GM19043 (cell line): Measurements from ENCODE around the gene TMEM231.
"Not testable (repeated sequence)": the region's sequence is repeated elsewhere in the genome, so short reads cannot be mapped to it uniquely, and the experiment has no call there.

ENCODE experiments used
- ATAC-seq: cut with Tn5 transposase; IDR thresholded peaks from one replicate; pipeline ENCODE4 v1.9.1; 2021; ENCODE audit warnings: low read depth; ENCODE audit not compliant: unreplicated experiment

Gene TMEM231, protein sequence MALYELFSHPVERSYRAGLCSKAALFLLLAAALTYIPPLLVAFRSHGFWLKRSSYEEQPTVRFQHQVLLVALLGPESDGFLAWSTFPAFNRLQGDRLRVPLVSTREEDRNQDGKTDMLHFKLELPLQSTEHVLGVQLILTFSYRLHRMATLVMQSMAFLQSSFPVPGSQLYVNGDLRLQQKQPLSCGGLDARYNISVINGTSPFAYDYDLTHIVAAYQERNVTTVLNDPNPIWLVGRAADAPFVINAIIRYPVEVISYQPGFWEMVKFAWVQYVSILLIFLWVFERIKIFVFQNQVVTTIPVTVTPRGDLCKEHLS

DNA sequence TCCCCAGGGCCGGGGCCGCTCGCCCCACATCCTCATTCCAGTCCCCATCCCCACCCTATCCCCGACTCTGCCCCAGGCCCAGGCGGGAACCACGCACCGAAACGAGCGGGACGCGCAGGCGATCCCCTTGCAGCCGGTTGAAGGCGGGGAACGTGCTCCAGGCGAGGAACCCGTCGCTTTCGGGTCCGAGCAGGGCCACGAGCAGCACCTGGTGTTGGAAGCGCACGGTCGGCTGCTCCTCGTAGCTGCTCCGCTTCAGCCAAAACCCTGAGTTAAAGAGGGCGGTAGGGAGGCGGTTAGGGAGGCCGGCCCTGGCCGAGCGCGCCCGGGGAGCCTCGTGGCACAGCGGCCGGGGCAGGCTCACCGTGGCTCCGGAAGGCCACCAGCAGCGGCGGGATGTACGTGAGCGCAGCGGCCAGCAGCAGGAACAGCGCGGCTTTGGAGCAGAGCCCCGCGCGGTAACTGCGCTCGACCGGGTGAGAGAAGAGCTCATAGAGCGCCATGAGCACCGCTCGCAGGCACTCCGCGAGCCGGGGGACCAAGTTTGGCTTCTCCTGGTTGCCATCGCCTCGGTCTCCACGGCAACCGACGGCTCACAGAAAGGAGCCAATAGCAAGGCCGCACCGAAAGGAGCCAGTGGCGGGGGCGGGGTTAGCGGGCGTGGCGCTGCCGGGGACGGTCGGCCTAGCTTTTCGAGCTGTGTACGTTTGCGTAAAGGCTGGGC is at the start of gene TMEM231:
Gene TMEM231, minus strand, starts transcription at position 546 of the 724 bp plus-strand sequence. Its CDS starts 43 bp downstream, at position 503.
- peak; percentile 95 for ATAC-seq

DNA sequence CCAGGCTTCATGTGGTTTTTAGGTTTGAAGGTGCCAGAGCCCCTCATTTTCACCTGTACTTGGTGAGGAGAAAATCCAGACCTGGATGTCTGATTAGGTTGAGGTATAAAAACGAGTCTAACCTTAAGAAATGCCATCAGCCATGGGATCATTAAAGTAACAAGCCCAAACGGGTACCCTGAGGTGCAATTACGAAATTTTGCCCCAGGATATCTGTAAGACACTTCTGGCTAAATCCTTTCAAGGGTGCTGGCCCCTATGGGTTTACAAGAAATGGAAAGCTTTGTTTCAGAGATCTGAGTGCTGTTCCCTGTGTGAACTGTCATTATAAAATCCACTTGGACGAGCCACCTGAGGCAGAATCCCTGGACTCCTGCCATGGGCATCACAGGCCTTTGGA is 47.2 kb upstream of the TMEM231 start:
- no peak for ATAC-seq

- no peak for ATAC-seq
Measured at GRCh38 chr16:75599452-75600277, 43.6 kb upstream of the TMEM231 start.

- no peak for ATAC-seq
Measured at GRCh38 chr16:75593825-75594820, 38.1 kb upstream of the TMEM231 start.

DNA sequence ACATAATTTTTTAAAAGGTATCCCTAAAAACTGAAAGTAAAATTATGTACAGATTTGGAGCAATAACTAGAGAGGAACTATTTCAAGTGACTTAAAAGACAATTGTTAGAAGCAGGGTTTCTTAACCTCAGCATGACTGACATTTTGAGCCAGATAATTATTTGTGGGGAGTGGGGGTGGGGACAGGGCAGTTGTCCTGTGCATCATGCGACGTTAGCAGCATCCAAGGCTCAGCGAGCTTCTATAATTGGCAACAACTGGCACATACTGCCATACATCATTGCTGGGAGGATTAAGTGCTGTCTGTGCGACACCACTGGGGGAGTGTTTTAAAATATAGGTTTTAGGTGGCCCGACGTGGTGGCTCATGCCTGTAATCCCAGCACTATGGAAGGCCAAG is 37.3 kb upstream of the TMEM231 start:
- no peak for ATAC-seq

GRCh38 chr16:75591927-75592326 is 35.9 kb upstream of the TMEM231 start:
- ATAC-seq, result not testable (repeated sequence)

GRCh38 chr16:75590920-75591843 is 35.1 kb upstream of the TMEM231 start:
- no peak for ATAC-seq

DNA sequence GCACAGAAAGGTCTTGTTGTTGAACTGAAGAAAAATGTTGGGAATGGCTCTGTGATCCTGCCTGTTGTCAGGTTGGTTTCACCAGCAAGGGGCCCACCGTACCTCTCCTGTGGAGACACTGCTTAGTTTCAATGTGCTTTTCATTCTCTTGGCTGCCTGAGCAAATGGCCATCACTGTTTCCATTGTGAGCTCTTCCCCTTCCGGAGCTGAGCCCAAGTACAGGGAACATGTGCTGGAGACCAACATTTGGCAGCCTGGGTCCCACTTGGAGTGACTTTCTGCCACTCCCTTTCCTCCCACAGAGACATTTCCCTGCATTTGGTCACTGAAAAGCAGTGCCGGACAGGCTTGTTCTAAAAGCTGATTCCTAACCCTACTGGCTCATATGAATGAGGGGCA is 33.3 kb upstream of the TMEM231 start:
- no peak for ATAC-seq

DNA sequence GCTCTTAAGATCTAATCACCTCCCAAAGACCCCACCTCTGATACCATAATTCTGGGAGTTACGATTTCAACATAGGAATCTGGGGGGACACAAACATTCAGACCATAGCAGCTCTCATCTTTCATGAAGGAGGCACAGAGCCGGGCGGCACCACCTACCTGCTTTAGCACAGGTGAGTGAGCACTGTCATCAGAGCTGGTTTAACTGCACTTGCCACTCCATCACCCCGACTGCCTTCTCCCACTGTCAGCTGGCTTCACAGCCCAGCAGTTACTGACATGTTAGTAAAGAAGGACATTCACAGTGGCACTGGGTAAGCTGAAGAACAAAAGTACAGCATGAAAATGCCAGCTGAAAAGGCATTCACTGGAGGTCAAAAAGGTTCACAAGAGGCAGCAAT is 32.7 kb upstream of the TMEM231 start:
- ATAC-seq, result no peak

DNA sequence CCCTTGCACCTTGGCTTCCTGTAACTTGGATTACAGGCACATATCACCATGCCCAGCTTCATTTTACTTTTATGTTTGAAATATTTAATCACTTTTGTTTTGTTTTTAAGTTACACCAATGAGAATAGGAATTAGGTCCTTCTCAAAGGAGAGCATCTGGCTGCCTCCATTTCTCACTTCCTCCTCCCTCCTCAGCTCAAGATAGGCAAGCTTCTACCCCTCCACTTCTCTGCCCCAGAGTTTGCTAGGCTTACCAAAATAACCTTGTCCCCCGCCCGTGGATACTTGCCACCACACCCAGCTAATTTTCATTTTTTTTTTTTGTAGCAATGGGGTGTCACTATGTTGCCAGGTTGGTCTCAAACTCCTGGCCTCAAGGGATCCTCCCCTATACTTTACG is 28.1 kb upstream of the TMEM231 start:
- peak; percentile 71 for ATAC-seq

DNA sequence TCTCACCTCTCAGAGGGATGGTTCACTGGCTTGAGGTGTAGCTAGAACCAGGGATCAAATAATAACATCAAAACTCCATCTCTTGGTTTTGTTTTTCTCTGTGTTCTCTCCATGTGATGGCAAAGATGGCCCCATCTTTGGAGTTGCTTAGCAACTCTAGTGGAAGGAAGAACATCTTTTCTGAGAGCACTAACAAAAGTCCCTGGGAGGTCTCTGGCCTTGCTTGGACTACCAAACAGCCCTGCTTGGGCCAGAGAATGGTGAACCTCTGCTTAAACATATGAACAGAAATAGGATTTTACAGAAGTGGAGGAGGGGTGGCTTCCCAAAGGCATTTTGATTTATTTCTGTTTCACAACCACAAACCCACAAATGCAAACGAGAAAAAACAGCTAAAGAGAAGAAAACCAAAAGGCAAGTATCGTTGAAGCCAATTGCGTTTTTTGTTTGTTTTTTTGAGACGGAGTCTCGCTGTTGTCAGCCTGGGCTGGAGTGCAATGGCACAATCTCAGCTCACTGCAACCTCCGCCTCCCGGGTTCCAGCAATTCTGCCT is 23.3 kb upstream of the TMEM231 start:
- no peak for ATAC-seq

DNA sequence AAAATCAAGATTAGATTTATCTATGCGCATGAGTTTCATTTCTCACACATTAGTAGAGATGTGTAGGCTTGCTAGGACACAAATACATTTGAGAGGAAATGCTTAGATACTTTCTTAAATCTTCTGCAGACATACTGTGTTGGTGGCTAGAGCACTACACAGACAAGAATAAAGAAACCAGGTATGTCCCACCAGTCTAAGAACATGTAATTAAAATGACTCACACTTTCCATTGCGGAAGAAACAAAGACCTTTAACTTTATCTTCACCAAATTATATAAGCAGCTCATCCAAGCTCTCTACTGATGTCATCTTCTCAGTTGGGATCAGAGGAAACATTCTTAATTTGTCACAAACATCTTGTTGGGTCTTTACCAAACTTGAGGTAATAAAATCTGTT is 22.7 kb upstream of the TMEM231 start:
- ATAC-seq, result no peak

DNA sequence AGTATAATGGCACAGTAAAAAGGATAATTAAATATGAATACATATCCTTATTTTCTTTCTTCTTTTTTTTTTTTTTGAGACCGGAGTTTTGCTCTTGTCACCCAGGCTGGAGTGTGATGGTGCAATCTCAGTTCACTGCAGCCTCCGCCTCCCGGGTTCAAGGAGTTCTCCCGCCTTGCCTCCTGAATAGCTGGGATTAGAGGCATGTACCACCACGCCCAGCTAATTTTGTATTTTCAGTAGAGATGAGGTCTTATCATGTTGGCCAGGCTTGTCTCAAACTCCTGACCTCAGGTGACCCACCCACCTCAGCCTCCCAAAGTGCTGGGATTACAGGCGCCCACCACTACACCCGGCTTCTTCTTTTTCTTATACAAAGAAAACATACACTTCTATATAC is 22.2 kb upstream of the TMEM231 start:
- ATAC-seq, result no peak

DNA sequence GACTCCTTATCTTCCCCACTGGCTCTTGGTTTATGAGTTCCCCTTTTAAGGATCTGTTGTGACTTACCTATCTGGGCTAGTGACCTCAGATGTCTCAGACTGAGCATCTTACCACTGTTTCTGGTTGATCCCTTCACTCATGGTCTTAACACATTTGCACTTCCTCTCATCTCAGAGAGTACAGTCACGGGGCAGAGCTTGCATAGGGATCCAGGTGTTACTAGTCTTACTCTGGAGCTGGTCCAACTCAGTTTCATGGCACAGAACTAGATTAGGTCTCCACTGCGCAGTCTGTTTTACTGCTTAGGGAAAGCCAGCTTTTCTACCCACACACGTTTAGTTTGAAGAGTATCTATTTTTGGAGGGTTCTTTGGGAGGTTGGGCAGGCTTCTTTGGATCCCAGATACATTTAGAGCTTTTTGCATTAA is 20.3 kb upstream of the TMEM231 start:
- peak; percentile 69 for ATAC-seq

DNA sequence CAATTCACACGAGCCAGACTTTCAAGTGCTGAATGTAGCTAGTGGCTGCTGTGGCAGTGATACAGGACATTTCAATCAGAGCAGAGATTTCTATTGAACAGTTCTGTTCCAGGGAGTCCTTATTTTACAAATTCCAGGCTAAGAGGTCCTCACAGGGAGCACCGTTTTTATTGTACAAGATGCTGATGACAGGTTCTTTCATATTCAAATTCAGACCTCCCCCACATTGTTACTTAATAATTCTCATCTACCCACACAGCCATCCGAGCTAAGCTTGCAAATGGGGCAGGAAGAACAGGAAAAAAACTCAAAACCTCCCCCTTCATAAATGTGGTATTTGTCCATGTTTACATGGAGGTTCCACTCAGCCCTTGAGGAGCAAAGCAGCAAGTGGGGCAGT is 19.9 kb upstream of the TMEM231 start:
- ATAC-seq, result no peak

DNA sequence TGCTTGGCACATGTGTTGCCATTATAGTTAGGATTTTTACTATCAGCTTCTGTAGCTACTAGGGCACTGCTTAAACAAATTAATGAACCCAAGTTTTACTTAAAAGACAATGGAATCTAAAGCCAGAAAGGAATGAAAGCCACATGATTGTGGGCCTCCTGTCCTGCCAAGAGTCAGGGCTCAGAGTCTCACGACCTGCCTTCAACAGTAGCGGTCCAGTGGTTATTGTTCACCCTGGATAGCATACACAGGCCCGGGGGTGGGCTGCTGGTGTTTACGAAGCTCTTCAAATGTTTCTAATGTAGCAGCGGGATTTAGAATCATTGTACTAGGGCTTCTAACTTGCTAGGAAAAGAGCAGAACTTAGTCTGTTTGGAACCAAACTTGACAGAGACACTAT is 17.9 kb upstream of the TMEM231 start:
- ATAC-seq, result no peak

DNA sequence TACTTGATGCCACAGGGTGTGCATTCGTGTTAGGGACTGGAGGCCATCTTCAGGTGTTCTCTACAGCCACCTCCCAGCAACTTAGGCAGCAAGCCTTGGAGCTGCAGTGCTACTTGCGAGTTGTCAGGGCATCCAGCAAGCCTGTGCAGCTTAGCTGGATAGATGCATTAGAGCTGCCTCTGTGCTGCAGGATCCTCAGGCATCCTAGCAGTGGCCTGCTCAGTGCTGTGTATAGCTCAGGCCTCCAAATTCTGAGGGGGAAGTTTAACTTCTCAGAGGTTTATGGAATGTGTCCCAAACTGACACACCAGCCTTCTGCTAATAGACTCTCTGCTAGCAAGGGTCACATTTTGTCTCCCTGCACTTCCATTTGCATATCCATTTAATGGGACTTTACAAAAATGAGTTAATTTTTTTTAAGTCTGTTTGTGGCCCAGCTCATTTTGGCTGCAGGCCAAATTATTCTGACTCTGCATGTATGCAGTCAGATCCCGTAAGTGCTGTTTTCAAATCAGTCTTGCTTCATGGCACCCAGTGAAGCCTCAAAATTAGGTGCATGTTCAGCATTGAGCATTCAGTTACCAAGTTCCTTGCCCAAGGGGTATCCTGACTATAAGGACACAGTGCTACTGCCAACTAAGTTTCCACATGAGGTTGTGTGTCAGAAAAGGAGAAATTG is 17.0 kb upstream of the TMEM231 start:
- ATAC-seq, result no peak

DNA sequence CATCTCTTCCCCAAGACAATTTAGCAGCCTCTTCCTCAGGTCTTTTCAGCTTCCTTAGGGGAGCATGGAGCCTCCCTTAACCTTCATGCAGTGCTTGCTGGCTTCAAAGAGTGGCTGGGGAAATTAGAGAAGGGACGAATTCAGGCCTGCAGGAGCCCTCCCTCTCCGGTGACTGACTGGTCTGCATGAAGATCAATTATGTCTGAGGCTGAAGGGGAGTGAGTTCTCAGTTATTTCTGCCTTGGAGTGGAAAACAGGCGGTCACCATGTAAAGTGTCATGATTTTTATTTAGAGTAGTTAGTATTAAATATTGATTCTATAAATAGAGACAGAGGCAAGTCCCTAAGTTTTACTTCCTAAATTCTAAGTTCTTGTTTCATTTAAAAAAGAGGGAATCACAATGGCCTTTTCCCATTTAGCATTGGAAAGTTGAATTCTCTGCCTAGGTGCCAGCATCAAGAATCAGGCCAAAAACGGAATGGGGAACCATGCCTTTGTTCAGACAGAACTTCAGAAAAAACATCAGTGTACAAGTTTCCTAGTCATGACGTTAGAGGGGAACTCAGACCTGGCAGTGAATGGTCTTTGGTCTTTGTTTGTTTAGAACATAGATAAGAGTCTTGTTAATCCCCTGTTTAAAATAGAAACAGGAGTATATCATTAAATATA is 14.5 kb upstream of the TMEM231 start:
- no peak for ATAC-seq
